ENCODE measurements around the gene ZIC1.

DNA sequence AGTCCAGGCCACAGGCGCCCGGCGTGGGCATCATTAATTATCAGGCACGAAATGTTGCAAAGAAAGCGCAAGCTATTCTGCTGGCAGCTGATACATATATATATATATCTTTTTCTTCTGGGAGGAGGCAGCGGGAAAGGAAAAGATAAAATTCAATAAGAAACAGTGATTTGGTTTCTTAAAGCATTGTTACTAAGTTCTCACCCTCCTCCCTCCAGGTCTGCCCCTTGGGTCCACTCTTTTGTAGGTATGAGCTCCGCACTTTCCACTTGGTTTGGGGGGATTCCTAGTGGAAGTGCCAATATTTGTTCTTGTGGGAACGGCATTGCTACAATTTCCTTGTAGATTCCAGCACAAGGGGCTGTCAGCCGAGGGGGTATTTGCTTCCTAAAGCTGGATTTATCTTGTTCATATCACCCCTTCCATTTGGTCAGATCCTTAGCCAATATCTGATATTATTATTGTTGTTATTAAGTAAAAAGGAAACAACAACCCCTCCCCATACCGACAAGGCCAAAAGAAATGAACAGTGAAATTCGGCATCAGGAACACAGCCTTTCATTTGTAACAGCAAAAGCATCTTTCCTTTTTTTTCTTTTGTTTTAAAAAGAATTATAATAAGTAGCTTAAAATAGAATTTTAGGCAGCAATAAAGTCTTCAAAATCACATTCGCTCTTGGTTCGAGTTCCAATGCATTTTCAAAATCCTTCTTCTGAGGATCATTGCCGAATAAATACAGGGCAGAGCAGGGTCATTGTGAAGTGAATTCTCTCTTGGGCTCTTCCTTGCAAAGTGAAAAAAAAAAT, 15.6 kb downstream of the ZIC1 start:
- no peak for TF ChIP-seq POLR2A (IDR thresholded peaks at IDR 0.05)
- TF ChIP-seq, protein P1, sequence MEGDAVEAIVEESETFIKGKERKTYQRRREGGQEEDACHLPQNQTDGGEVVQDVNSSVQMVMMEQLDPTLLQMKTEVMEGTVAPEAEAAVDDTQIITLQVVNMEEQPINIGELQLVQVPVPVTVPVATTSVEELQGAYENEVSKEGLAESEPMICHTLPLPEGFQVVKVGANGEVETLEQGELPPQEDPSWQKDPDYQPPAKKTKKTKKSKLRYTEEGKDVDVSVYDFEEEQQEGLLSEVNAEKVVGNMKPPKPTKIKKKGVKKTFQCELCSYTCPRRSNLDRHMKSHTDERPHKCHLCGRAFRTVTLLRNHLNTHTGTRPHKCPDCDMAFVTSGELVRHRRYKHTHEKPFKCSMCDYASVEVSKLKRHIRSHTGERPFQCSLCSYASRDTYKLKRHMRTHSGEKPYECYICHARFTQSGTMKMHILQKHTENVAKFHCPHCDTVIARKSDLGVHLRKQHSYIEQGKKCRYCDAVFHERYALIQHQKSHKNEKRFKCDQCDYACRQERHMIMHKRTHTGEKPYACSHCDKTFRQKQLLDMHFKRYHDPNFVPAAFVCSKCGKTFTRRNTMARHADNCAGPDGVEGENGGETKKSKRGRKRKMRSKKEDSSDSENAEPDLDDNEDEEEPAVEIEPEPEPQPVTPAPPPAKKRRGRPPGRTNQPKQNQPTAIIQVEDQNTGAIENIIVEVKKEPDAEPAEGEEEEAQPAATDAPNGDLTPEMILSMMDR (IDR thresholded peaks at IDR 0.05): no peak
